ENCODE measurements around the gene OAT. TPM values are rescaled to one million over a fixed set of nuclear protein-coding genes. Genes with fewer than 3 reads are reported as not detected.

OAT gene
- total and polyA plus RNA-seq, 3 donors from 2014 or later = 110 to 129 (median 115) TPM

DNA sequence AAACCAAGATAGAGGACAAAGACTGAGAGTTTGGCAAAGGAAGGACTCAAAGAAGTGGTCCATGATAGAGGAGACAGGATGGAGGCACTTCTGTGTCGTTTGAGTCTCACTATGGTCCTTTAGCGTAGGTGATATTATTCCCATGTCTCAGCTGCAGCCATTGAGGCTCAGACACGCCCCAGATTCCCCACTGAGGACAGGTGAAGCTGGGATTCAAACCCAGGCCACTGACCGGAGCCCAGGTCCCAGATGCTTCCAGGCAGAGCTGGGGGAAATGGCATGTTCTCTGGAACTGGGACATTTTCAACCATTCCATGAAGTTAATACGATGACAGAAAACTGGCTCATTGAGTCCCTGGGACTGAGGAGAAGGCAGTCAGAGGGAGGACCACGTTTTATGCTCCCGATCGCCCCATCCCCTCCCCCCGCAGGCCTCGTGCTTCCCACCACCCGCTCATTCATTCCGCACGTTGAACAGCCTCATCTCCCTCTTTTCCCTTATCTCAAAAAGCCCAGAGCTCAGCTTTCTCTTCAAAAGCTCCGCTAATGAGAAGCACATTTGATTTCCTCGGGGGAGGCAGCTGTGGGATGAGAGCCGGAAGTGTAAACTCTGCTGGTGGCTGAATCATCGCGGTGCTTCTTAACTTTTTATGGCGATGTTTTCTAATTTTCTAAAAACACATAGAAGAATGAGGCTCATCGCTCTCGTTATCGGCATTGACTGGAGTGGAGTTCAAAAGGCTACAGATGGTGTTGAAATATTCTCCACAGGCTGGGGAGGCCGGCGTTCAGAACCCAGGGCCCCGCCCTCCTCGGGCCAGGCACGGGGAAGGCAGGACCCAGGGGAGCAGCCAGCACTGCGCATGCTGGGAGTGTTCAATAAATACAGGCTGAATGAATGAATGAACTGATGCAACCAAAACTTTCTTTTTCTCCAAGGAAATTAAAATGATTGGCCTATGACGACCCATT is 64.0 kb downstream of the OAT start:
- H3K4me3 ChIP-seq = peak overlapping the region; percentile 23 to 45
- H3K27me3 ChIP-seq = no peaks in the 10 kb centered on the region
- peaks cover 3% of the 10 kb centered on the region for H3K4me1 ChIP-seq
- no peak overlapping the region for H3K27ac ChIP-seq
- DNase-seq = peak; percentile 71
- no peaks in the 10 kb centered on the region for H3K9me3 ChIP-seq
- no peak for TF ChIP-seq POLR2A (IDR thresholded peaks at IDR 0.05)
- TF ChIP-seq, protein P1, sequence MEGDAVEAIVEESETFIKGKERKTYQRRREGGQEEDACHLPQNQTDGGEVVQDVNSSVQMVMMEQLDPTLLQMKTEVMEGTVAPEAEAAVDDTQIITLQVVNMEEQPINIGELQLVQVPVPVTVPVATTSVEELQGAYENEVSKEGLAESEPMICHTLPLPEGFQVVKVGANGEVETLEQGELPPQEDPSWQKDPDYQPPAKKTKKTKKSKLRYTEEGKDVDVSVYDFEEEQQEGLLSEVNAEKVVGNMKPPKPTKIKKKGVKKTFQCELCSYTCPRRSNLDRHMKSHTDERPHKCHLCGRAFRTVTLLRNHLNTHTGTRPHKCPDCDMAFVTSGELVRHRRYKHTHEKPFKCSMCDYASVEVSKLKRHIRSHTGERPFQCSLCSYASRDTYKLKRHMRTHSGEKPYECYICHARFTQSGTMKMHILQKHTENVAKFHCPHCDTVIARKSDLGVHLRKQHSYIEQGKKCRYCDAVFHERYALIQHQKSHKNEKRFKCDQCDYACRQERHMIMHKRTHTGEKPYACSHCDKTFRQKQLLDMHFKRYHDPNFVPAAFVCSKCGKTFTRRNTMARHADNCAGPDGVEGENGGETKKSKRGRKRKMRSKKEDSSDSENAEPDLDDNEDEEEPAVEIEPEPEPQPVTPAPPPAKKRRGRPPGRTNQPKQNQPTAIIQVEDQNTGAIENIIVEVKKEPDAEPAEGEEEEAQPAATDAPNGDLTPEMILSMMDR (IDR thresholded peaks at IDR 0.05) = no peak
- WGBS, 2 donors = 15 to 16% methylated on average over 27 to 29 of the region's 29 CpGs
- intact Hi-C loops (cut with DNase I; ENCODE audit: low total_unique reads) = no loop called here
- no peaks in the 10 kb centered on the region for H3K36me3 ChIP-seq (ENCODE audit: low read depth, missing control alignments)

DNA sequence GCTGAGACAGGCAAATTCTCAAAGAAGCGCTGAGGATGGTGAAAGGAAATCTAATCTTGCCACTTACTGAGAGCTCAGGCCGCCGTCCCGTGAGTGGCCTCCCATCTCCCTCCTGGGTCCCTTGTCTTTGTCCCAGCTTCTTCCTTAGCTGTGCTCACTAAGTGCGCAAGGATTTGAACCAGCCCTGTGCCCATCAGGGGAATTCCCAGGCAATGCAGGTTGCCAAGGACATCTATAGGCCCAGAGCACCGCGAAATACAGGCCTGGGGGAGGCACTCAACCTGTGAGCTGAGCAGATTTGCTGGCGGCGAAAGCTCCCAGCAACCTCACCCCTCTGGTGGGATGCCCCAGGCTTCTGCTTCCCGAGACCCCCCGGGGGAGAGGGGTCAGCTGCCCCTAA is 64.8 kb downstream of the OAT start:
- no peaks in the 10 kb centered on the region for H3K36me3 ChIP-seq (ENCODE audit: low read depth, missing control alignments)
- TF ChIP-seq, protein P1 (IDR thresholded peaks at IDR 0.05) = no peak
- no peak for DNase-seq
- no peaks in the 10 kb centered on the region for H3K9me3 ChIP-seq
- no peak overlapping the region for H3K4me3 ChIP-seq
- H3K27ac ChIP-seq = no peak overlapping the region
- peaks cover 3% of the 10 kb centered on the region for H3K4me1 ChIP-seq
- H3K27me3 ChIP-seq = no peaks in the 10 kb centered on the region
- 75 to 78% methylated on average over 11 of the region's 11 CpGs for WGBS, 2 donors
- intact Hi-C loops (cut with DNase I; ENCODE audit: low total_unique reads) = no loop called here

DNA sequence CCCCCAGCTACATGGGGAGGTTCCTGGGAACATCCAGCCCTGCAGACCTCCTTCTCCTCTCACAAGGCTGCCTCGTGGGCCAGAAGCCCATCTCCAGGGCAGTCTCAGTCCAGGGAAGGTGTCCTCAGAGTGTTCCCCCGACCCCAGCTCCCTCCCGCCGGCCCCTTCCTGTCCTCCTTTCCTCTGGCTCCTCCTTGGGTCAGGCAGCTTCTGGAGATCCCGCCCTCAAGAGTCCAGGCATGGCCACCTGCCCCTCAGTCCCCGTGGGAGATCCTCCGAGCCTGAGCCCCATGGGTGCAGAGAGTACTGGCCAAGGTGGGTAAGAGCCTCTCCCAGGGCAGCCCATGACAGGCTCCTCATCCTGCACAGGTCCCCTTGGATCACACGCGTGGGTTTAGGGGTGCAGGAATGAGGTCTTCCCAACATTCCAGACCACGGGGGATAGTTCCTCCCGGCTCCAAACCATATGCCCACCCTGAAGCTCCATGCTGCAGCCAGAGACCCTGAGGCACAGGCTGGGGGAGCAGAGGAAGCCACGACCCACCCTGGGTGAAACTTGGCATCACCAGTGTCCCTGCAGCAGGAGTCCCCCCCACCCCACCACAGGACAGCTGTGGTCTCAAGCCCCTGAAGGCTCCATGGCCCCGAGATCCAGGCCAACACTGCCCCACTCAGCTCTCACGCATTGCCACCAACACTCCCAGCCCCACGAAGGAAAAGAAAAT is 65.5 kb downstream of the OAT start:
- DNase-seq = no peak
- H3K9me3 ChIP-seq = no peaks in the 10 kb centered on the region
- H3K27ac ChIP-seq = no peak overlapping the region
- intact Hi-C loops (cut with DNase I; ENCODE audit: low total_unique reads) = no loop called here
- H3K4me3 ChIP-seq = no peak overlapping the region
- 79 to 90% methylated on average over 8 to 13 of the region's 15 CpGs for WGBS, 2 donors
- H3K36me3 ChIP-seq (ENCODE audit: low read depth, missing control alignments) = no peaks in the 10 kb centered on the region
- no peak for TF ChIP-seq POLR2A (IDR thresholded peaks at IDR 0.05)
- TF ChIP-seq, protein P1 (IDR thresholded peaks at IDR 0.05) = no peak
- no peaks in the 10 kb centered on the region for H3K27me3 ChIP-seq
- peaks cover 3% of the 10 kb centered on the region for H3K4me1 ChIP-seq

DNA sequence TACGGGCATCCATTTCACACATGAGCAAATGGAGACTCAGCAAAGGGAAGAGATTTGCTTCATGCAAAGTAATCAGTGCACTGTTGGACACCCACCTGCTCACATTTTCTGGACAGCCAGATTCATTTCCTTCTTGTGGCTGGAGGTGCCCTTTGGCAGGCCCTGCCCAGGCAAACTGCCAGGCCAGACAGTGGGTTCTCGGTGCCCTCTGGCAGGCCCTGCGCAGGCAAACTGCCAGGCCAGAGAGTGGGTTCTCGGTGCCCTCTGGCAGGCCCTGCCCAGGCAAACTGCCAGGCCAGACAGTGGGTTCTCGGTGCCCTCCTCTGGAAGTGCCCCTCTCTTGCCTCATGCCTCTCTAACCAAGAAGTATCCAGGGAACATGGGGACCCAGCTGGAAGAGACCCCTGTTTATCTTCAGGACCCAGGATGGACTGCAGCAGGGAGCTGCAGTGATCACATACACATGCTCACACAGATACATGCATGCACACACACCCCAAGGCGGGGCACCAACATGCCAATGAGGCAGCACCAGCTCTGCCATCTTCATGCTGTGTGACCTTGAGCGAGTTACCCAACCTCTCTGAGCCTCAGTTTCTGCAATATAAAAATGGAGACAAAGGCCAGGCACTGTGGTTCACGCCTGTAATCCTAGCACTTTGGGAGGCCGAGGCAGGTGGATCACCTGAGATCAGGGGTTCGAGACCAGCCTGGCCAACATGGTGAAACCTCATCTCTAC is 67.1 kb downstream of the OAT start:
- no peak for DNase-seq

More for the DNA sequence above, 67.1 kb downstream of the OAT start:
- no peak overlapping the region for H3K4me3 ChIP-seq
- H3K27me3 ChIP-seq = no peaks in the 10 kb centered on the region
- H3K4me1 ChIP-seq = peaks cover 3% of the 10 kb centered on the region
- no peak for TF ChIP-seq POLR2A (IDR thresholded peaks at IDR 0.05)
- TF ChIP-seq, protein P1 (IDR thresholded peaks at IDR 0.05) = no peak
- H3K36me3 ChIP-seq (ENCODE audit: low read depth, missing control alignments) = no peaks in the 10 kb centered on the region
- no peaks in the 10 kb centered on the region for H3K9me3 ChIP-seq
- H3K27ac ChIP-seq = no peak overlapping the region
- intact Hi-C loops (cut with DNase I; ENCODE audit: low total_unique reads) = no loop called here
- 83 to 84% methylated on average over 10 of the region's 10 CpGs for WGBS, 2 donors

All from testis (tissue), 3 donors.